Measurements from ENCODE around the gene RPL27.

The RPL27 gene

DNA sequence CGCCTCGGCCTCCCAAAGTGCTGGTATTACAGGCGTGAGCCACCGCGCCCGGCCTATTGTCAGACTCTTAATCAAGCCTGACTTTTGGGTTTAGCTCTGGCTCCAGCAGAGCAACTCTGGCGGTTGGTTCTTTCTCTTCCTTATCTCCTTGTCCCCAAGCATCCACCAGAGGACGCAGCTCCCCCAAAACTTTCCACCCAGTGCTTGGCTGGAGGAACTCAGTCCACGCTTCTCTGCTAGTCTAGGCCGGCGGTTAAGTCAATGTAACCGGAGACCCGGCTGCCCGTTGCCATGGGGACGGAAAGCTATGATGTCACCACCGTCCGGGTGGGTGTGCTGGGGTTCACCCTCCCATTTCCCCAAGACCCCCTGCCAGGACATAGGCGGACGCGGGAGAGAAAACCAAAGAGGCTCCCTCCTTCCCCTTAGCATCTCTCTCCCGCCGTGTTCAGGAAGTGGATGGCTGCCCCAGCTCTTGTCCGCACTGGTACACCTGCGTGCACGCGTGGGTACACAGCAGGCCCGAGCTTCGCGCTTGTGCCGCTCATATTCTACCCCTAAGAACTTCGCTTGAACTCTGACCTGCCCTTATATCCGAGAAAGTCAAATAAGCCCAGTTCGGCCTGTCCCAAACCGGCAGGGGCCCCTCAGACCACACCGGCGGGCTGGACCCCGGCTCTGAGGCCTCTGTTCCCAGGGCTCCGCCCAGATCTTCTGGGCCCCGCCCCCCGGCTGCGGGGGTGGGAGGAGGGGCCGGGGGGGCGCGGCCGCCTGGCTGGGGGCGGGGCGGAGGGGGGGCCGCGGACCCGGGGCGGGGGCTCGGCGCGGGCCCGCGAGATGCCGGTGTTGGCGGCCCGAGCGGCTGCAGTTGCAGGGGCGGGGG is 26.4 kb downstream of the RPL27 start, which contains the start of gene RND2:
RND2 (plus strand) TSS at position 825 of the 883 bp plus-strand sequence. CDS start 117 bp downstream, outside the sequence.
- TF ChIP-seq OSR1 (CRISPR knock-in tag; IDR thresholded peaks at IDR 0.05) (no peak), ZNF70 (CRISPR knock-in tag; IDR thresholded peaks at IDR 0.05) (no peak), ESRRG (CRISPR knock-in tag; IDR thresholded peaks at IDR 0.05) (no peak), PPARA (CRISPR knock-in tag; IDR thresholded peaks at IDR 0.05; ENCODE audit: borderline replicate concordance) (no peak), GLIS3 (CRISPR knock-in tag; IDR thresholded peaks at IDR 0.05) (no peak), SNAI2 (CRISPR knock-in tag; IDR thresholded peaks at IDR 0.05) (no peak), ZC3H10 (CRISPR knock-in tag; IDR thresholded peaks at IDR 0.05) (no peak), ISL1 (CRISPR knock-in tag; IDR thresholded peaks at IDR 0.05) (no peak), TCF4 (CRISPR knock-in tag; IDR thresholded peaks at IDR 0.05; ENCODE audit: borderline replicate concordance) (no peak), TOX (CRISPR knock-in tag; IDR thresholded peaks at IDR 0.05; ENCODE audit: borderline replicate concordance) (no peak)
- TF ChIP-seq, protein P1, sequence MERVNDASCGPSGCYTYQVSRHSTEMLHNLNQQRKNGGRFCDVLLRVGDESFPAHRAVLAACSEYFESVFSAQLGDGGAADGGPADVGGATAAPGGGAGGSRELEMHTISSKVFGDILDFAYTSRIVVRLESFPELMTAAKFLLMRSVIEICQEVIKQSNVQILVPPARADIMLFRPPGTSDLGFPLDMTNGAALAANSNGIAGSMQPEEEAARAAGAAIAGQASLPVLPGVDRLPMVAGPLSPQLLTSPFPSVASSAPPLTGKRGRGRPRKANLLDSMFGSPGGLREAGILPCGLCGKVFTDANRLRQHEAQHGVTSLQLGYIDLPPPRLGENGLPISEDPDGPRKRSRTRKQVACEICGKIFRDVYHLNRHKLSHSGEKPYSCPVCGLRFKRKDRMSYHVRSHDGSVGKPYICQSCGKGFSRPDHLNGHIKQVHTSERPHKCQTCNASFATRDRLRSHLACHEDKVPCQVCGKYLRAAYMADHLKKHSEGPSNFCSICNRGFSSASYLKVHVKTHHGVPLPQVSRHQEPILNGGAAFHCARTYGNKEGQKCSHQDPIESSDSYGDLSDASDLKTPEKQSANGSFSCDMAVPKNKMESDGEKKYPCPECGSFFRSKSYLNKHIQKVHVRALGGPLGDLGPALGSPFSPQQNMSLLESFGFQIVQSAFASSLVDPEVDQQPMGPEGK (CRISPR knock-in tag; IDR thresholded peaks at IDR 0.05; ENCODE audit: borderline replicate concordance) = no peak
- peak; percentile 77 for ATAC-seq

DNA sequence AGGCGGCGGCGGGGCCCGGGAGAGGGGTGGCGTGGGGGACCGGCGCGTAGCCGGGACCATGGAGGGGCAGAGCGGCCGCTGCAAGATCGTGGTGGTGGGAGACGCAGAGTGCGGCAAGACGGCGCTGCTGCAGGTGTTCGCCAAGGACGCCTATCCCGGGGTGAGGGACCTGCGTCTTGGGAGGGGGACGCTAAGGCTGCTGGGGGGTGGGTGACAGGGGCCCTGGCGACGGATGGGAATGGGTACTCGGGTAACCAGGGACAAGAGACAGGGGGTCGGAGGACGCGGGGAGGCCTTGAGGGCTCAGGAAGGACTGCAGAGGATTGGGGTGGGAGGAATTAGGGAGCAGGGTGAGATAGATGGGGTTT is 27.1 kb downstream of the RPL27 start:
- TF ChIP-seq, protein P2, sequence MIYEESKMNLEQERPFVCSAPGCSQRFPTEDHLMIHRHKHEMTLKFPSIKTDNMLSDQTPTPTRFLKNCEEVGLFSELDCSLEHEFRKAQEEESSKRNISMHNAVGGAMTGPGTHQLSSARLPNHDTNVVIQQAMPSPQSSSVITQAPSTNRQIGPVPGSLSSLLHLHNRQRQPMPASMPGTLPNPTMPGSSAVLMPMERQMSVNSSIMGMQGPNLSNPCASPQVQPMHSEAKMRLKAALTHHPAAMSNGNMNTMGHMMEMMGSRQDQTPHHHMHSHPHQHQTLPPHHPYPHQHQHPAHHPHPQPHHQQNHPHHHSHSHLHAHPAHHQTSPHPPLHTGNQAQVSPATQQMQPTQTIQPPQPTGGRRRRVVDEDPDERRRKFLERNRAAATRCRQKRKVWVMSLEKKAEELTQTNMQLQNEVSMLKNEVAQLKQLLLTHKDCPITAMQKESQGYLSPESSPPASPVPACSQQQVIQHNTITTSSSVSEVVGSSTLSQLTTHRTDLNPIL (CRISPR knock-in tag; IDR thresholded peaks at IDR 0.05; ENCODE audit: low read depth) = no peak
- TF ChIP-seq ISL1 (CRISPR knock-in tag; IDR thresholded peaks at IDR 0.05) = no peak
- no peak for TF ChIP-seq ZNF8 (CRISPR knock-in tag; IDR thresholded peaks at IDR 0.05)
- no peak for TF ChIP-seq ZFP30 (CRISPR knock-in tag; IDR thresholded peaks at IDR 0.05)
- no peak for TF ChIP-seq CSRNP3 (CRISPR knock-in tag; IDR thresholded peaks at IDR 0.05)
- no peak for TF ChIP-seq GLIS3 (CRISPR knock-in tag; IDR thresholded peaks at IDR 0.05)
- no peak for TF ChIP-seq ARNTL (CRISPR knock-in tag; IDR thresholded peaks at IDR 0.05; ENCODE audit: borderline replicate concordance, low read depth)
- no peak for TF ChIP-seq OSR1 (CRISPR knock-in tag; IDR thresholded peaks at IDR 0.05)
- TF ChIP-seq ESRRG (CRISPR knock-in tag; IDR thresholded peaks at IDR 0.05) = no peak
- TF ChIP-seq SNAI2 (CRISPR knock-in tag; IDR thresholded peaks at IDR 0.05) = no peak
- no peak for TF ChIP-seq ZNF70 (CRISPR knock-in tag; IDR thresholded peaks at IDR 0.05)
- TF ChIP-seq, protein P3, sequence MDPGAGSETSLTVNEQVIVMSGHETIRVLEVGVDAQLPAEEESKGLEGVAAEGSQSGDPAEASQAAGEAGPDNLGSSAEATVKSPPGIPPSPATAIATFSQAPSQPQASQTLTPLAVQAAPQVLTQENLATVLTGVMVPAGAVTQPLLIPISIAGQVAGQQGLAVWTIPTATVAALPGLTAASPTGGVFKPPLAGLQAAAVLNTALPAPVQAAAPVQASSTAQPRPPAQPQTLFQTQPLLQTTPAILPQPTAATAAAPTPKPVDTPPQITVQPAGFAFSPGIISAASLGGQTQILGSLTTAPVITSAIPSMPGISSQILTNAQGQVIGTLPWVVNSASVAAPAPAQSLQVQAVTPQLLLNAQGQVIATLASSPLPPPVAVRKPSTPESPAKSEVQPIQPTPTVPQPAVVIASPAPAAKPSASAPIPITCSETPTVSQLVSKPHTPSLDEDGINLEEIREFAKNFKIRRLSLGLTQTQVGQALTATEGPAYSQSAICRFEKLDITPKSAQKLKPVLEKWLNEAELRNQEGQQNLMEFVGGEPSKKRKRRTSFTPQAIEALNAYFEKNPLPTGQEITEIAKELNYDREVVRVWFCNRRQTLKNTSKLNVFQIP (CRISPR knock-in tag; IDR thresholded peaks at IDR 0.05; ENCODE audit: borderline replicate concordance, low read depth) = no peak
- ATAC-seq = no peak

DNA sequence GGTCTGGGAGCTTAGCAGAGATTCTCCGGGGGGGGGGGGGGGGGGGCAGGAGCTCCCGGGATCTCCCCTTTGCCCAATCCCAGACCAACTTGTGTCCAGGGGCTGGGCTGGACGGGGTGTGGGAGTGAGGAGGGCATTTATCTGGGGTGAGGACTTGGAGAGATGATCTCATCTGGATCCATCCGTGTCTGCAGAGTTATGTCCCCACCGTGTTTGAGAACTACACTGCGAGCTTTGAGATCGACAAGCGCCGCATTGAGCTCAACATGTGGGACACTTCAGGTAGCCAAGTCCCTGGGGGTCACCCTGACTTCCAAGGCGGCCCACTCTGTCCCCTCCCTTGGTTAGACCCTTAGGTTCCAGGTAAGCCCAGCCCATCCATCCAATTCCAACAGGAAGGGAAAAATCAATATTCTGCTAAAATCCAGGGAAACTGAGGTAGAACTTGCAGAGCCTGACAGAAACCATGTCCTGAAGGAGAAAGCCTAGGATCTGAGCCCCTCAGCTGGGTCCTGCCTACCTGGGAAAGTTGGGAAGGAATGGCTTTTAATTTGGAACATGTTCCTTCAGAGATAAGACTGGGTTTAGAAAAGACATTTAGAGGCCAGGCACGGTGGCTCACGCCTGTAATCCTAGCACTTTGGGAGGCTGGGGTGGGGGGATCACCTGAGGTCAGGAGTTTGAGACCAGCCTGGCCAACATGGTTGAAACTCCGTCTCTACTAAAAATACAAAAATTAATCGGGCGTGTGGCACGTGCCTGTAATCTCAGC is 27.7 kb downstream of the RPL27 start:
- no peak for ATAC-seq
- TF ChIP-seq, protein P1 (CRISPR knock-in tag; IDR thresholded peaks at IDR 0.05; ENCODE audit: borderline replicate concordance) = no peak
- TF ChIP-seq GLIS3 (CRISPR knock-in tag; IDR thresholded peaks at IDR 0.05) = no peak
- no peak for TF ChIP-seq CSDC2 (CRISPR knock-in tag; IDR thresholded peaks at IDR 0.05)
- TF ChIP-seq ZNF565 (CRISPR knock-in tag; conservative IDR thresholded peaks at IDR 0.05; ENCODE audit: low read depth) = no peak
- TF ChIP-seq PPARA (CRISPR knock-in tag; IDR thresholded peaks at IDR 0.05; ENCODE audit: borderline replicate concordance) = no peak
